Mesendoderm (in vitro differentiated cells): ENCODE results near the gene TNRC6B.

ENCODE experiments used
- DNase-seq: peaks from one replicate; pipeline ENCODE4 v3.0.0; 2013
- H2AK5ac ChIP-seq: 2 replicates; pipeline ENCODE4 v1.6.1; 2013; ENCODE audit warnings: low read length, inconsistent platforms
- H2BK120ac ChIP-seq: 2 replicates; pipeline ENCODE4 v1.6.1; 2013; ENCODE audit warnings: low read depth, mild to moderate bottlenecking, low read length, moderate library complexity, mixed read lengths
- H2BK15ac ChIP-seq: replicated peaks from 2 replicates; pipeline ENCODE4 v1.6.1; 2013; ENCODE audit warnings: low read depth, mild to moderate bottlenecking, moderate library complexity
- H2BK5ac ChIP-seq: 2 replicates; pipeline ENCODE4 v1.6.1; 2013; ENCODE audit warnings: low read length, inconsistent platforms
- H3K18ac ChIP-seq: 2 replicates; pipeline ENCODE4 v1.6.1; 2013; ENCODE audit warnings: mild to moderate bottlenecking, low read length, mixed read lengths
- H3K23ac ChIP-seq: one replicate; pipeline ENCODE4 v1.6.1; 2013; ENCODE audit warnings: low read length
- H3K27ac ChIP-seq: 2 replicates; pipeline ENCODE4 v1.5.1; 2013; ENCODE audit warnings: low read depth, mild to moderate bottlenecking, inconsistent platforms, low read length, moderate library complexity
- H3K27me3 ChIP-seq: 2 replicates; pipeline ENCODE4 v1.6.1; 2013; ENCODE audit warnings: low read length, control low read depth, mild to moderate bottlenecking, inconsistent platforms; ENCODE audit not compliant: insufficient read depth, poor library complexity
- H3K36me3 ChIP-seq: 2 replicates; pipeline ENCODE4 v1.6.1; 2013; ENCODE audit warnings: low read length, inconsistent platforms; ENCODE audit not compliant: control insufficient read depth, insufficient read depth
- H3K4ac ChIP-seq: one replicate; pipeline ENCODE4 v1.6.1; 2013; ENCODE audit warnings: low read depth, mild to moderate bottlenecking, low read length, moderate library complexity
- H3K4me1 ChIP-seq: 2 replicates; pipeline ENCODE4 v1.6.1; 2013; ENCODE audit warnings: low read depth, low read length, inconsistent platforms; ENCODE audit not compliant: control insufficient read depth
- H3K4me2 ChIP-seq: 2 replicates; pipeline ENCODE4 v1.6.1; 2013; ENCODE audit warnings: low read length
- H3K4me3 ChIP-seq: 2 replicates; pipeline ENCODE4 v1.5.1; 2013; ENCODE audit warnings: mild to moderate bottlenecking, low read length
- H3K56ac ChIP-seq: one replicate; pipeline ENCODE4 v1.6.1; 2013; ENCODE audit warnings: low read length
- H3K79me1 ChIP-seq: 2 replicates; pipeline ENCODE4 v1.6.1; 2013; ENCODE audit warnings: low read length, inconsistent platforms
- H3K79me2 ChIP-seq: 2 replicates; pipeline ENCODE4 v1.6.1; 2013; ENCODE audit warnings: mild to moderate bottlenecking, low read length; ENCODE audit not compliant: control insufficient read depth, insufficient read depth
- H3K9ac ChIP-seq: 2 replicates; pipeline ENCODE4 v1.6.1; 2013; ENCODE audit warnings: low read length, inconsistent platforms
- H4K5ac ChIP-seq: one replicate; pipeline ENCODE4 v1.6.1; 2013; ENCODE audit warnings: low read length
- H4K8ac ChIP-seq: one replicate; pipeline ENCODE4 v1.6.1; 2013; ENCODE audit warnings: low read depth, mild to moderate bottlenecking, control low read depth, low read length, moderate library complexity
- WGBS: extraction: QIAGEN DNeasy Blood & Tissue Kit; methylation state at CpG from one replicate; pipeline ENCODE4 v1.1.7; 2013; ENCODE audit warnings: low lambda C conversion rate, missing lambda C conversion rate; ENCODE audit not compliant: insufficient coverage; ENCODE audit errors: extremely low coverage; 5-methylcytosine and 5-hydroxymethylcytosine counted together

TNRC6B gene

DNA sequence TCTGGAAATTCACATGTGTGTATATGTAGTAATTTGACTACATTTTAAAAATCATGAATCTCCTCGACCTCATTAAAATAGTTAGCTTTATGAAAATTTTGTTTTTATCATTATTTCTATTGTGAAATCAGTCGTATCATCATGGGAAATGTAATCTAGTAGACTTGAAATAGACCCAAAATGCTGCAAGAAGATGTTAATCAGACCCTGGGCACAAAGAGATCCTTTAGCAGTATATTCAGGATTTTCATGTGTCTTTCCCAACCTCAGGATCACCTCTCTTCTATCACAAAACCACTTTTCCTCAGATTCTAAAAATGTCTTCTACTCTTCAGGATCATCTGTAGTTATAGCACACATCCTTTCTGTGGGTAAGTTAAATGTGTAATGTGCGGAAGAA lies 93.7 kb downstream of the TNRC6B start:
- Histone ChIP-seq H3K23ac (no peak overlapping the region), H3K4me1 (no peaks in the 10 kb centered on the region), H3K79me2 (no peaks in the 10 kb centered on the region), H3K4me2 (no peak overlapping the region), H2AK5ac (no peak overlapping the region), H3K18ac (no peak overlapping the region), H3K79me1 (no peaks in the 10 kb centered on the region), H2BK15ac (no peak overlapping the region), H3K4me3 (no peak overlapping the region), H3K27me3 (no peaks in the 10 kb centered on the region), H3K4ac (no peak overlapping the region), H4K5ac (no peak overlapping the region), H3K56ac (no peak overlapping the region), H3K27ac (no peak overlapping the region), H4K8ac (no peak overlapping the region), H3K36me3 (no peaks in the 10 kb centered on the region), H2BK5ac (no peak overlapping the region), H2BK120ac (no peak overlapping the region), H3K9ac (no peak overlapping the region)
- no peak for DNase-seq
- no CpG with 5 or more reads among the region's 3 CpGs for WGBS

DNA sequence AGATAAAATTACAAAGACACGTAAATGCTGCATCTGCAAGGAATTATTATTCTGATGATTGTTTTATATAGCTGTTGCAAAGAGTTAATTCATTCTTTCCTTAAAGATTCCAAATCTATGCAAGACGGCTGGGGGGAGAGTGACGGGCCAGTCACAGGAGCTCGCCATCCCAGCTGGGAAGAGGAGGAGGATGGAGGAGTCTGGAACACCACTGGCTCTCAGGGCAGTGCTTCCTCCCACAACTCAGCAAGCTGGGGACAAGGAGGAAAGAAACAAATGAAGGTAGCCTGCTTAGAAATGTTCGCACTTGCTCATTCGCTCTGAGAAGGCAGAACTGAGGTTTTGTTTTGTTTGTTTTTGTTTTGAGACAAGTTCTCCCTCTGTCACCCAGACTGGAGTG lies 95.6 kb downstream of the TNRC6B start:
- Histone ChIP-seq H3K4me1 (no peaks in the 10 kb centered on the region), H3K27ac (no peak overlapping the region), H4K5ac (no peak overlapping the region), H3K4me2 (no peak overlapping the region), H3K56ac (no peak overlapping the region), H2BK15ac (no peak overlapping the region), H3K4ac (no peak overlapping the region), H3K23ac (no peak overlapping the region), H3K4me3 (no peak overlapping the region), H2BK5ac (no peak overlapping the region), H3K27me3 (no peaks in the 10 kb centered on the region), H3K79me1 (no peaks in the 10 kb centered on the region), H3K18ac (no peak overlapping the region), H2AK5ac (no peak overlapping the region), H3K9ac (no peak overlapping the region), H4K8ac (no peak overlapping the region), H3K79me2 (no peaks in the 10 kb centered on the region), H2BK120ac (no peak overlapping the region), H3K36me3 (no peaks in the 10 kb centered on the region)
- no peak for DNase-seq
- no CpG with 5 or more reads among the region's 6 CpGs for WGBS

DNA sequence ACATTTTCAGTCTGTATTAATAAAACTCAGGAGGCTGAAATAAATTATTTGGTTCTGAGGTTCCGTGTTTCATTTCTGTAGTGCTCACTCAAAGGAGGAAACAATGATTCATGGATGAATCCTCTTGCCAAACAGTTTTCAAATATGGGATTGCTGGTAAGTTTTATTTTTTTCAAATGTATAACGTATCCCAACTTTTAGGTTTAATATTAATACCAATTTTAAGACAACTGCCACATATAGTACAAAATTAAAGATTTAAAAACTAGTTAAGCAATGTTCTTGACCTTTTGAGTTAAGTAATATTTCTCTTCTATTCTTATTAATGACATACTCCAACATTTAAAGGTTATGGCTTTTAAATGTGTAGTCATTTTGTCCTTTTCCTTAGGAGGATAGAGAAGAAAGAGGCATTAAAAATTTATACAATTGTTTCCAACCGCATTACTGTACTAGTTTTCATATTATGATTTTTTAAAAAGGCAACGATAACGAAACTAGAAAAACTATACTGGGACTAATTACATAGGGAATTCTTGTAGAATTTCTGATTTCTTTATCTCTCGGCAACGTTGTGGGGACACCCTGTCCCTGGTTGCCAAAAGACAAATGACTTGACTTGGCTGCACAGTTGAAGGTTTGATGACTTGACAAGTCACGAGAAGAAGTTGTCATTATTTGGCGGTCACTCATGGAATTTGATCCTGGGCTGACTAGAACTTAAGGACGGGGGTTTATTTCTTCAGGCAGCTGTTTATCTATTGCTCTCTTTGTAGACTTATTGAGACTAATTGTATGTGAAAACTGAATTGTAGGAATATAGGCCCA lies 99.5 kb downstream of the TNRC6B start:
- H3K4me2 ChIP-seq = no peak overlapping the region
- WGBS = no CpG with 5 or more reads among the region's 10 CpGs

DNA sequence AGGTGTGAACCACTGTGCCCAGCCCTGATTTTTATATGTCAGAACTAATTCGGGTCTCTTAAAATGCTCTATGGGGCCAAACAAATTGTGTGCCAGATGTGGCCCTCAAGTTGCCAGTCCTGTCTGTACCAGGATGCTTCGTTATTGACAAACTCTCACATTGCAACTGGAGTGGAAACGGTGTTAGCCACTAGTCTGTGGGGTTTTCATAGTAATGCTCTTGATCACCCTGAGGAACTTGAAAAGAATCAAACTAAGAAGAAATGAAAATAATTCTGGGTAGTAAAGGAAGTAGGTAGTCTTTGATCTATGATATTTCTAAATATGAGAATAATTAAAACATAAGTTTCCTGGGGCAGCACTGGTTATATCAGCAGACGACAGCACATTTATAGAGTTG lies 101.3 kb downstream of the TNRC6B start:
- H3K36me3 ChIP-seq = no peaks in the 10 kb centered on the region
- no peak overlapping the region for H4K5ac ChIP-seq
- H3K4ac ChIP-seq = no peak overlapping the region
- H2BK5ac ChIP-seq = no peak overlapping the region
- no peak overlapping the region for H3K23ac ChIP-seq
- no peaks in the 10 kb centered on the region for H3K4me1 ChIP-seq
- DNase-seq = no peak
- no peak overlapping the region for H3K18ac ChIP-seq
- H4K8ac ChIP-seq = no peak overlapping the region
- H3K79me1 ChIP-seq = no peaks in the 10 kb centered on the region
- no peak overlapping the region for H2BK120ac ChIP-seq
- H3K27me3 ChIP-seq = no peaks in the 10 kb centered on the region
- no peak overlapping the region for H3K4me2 ChIP-seq
- no peaks in the 10 kb centered on the region for H3K79me2 ChIP-seq
- no CpG with 5 or more reads among the region's 4 CpGs for WGBS
- H3K56ac ChIP-seq = no peak overlapping the region
- no peak overlapping the region for H3K27ac ChIP-seq
- no peak overlapping the region for H3K4me3 ChIP-seq
- H3K9ac ChIP-seq = no peak overlapping the region
- no peak overlapping the region for H2AK5ac ChIP-seq
- no peak overlapping the region for H2BK15ac ChIP-seq

More for the DNA sequence above, 99.5 kb downstream of the TNRC6B start:
- no peak overlapping the region for H3K56ac ChIP-seq
- H3K4me3 ChIP-seq = no peak overlapping the region
- H4K5ac ChIP-seq = no peak overlapping the region
- no peak overlapping the region for H3K18ac ChIP-seq
- H3K79me1 ChIP-seq = no peaks in the 10 kb centered on the region
- no peak overlapping the region for H2BK15ac ChIP-seq
- no peaks in the 10 kb centered on the region for H3K4me1 ChIP-seq
- H2BK5ac ChIP-seq = no peak overlapping the region
- H3K27ac ChIP-seq = no peak overlapping the region
- H4K8ac ChIP-seq = no peak overlapping the region
- no peak overlapping the region for H3K4ac ChIP-seq
- no peak overlapping the region for H3K23ac ChIP-seq
- H3K9ac ChIP-seq = no peak overlapping the region
- no peaks in the 10 kb centered on the region for H3K79me2 ChIP-seq
- no peak overlapping the region for H2BK120ac ChIP-seq
- no peak for DNase-seq
- H3K36me3 ChIP-seq = no peaks in the 10 kb centered on the region
- H2AK5ac ChIP-seq = no peak overlapping the region
- no peaks in the 10 kb centered on the region for H3K27me3 ChIP-seq

DNA sequence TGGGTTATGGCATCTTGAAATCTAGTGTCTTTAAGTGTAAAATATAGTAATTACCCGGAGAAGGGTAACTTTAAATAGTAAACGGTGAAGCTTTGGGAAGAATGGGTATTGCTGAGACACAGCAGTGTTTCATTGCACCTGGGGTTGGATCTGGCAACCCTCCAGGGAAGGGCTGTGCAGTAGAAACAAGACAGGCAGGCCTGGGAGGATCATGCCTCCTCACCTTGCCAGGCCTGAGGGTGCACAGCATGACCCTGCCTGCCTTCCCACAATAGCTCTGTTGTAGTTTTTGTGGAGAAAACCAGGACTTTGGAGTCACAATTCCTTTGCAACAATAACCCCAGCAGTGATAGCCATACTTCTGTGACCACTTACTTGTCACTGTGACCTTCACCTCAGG lies 104.0 kb downstream of the TNRC6B start:
- no peak overlapping the region for H3K56ac ChIP-seq
- no peak overlapping the region for H3K23ac ChIP-seq
- no peak for DNase-seq
- no peak overlapping the region for H4K5ac ChIP-seq
- no CpG with 5 or more reads among the region's 2 CpGs for WGBS
- H2BK15ac ChIP-seq = no peak overlapping the region
- H3K27me3 ChIP-seq = no peaks in the 10 kb centered on the region
- no peaks in the 10 kb centered on the region for H3K79me2 ChIP-seq
- H3K4me2 ChIP-seq = no peak overlapping the region
- no peak overlapping the region for H3K27ac ChIP-seq
- H3K4me3 ChIP-seq = no peak overlapping the region
- H3K36me3 ChIP-seq = no peaks in the 10 kb centered on the region
- no peak overlapping the region for H3K4ac ChIP-seq
- H2BK5ac ChIP-seq = no peak overlapping the region
- no peak overlapping the region for H4K8ac ChIP-seq
- no peak overlapping the region for H2AK5ac ChIP-seq
- no peaks in the 10 kb centered on the region for H3K79me1 ChIP-seq
- H2BK120ac ChIP-seq = no peak overlapping the region
- H3K18ac ChIP-seq = no peak overlapping the region
- H3K4me1 ChIP-seq = no peaks in the 10 kb centered on the region
- H3K9ac ChIP-seq = no peak overlapping the region

DNA sequence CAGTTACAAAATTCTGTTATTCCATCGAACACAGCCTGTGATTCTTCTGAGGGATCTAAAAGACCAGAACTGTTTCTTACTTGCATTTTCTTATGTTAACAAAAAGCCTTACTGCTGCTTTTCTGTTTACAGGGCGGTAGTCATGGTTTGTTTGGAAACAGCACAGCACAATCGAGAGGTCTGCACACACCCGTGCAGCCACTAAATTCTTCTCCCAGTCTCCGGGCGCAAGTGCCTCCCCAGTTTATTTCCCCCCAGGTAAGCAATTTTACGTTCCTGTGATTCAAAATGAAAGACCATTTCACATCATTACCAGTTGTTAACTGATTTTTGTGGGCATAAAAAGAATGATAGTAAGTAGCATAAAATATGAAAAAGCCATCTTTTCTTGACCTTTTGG lies 107.8 kb downstream of the TNRC6B start:
- Histone ChIP-seq H3K9ac (no peak overlapping the region), H2BK15ac (no peak overlapping the region), H3K4me2 (no peak overlapping the region), H2BK120ac (no peak overlapping the region), H3K79me1 (no peaks in the 10 kb centered on the region), H3K36me3 (peaks cover 7% of the 10 kb centered on the region), H2BK5ac (no peak overlapping the region), H3K4me3 (no peak overlapping the region), H3K18ac (no peak overlapping the region), H4K8ac (no peak overlapping the region), H3K23ac (no peak overlapping the region), H2AK5ac (no peak overlapping the region), H3K79me2 (no peaks in the 10 kb centered on the region), H4K5ac (no peak overlapping the region), H3K56ac (no peak overlapping the region), H3K4me1 (no peaks in the 10 kb centered on the region), H3K4ac (no peak overlapping the region), H3K27ac (no peak overlapping the region), H3K27me3 (no peaks in the 10 kb centered on the region)
- no peak for DNase-seq
- WGBS = no CpG with 5 or more reads among the region's 7 CpGs
